Testis (tissue), 3 donors: ENCODE results near the gene PRKAG2. TPM values are rescaled to one million over a fixed set of nuclear protein-coding genes. Genes with fewer than 3 reads are reported as not detected.

Source experiments
- DNase-seq: peaks from one replicate; pipeline ENCODE4 v3.0.0-alpha.2; 2019
- H3K27ac ChIP-seq, 2 donors: fragments of 200-600 bp; sonication (generic); one replicate each; pipeline ENCODE4 v1.5.1; 2019
- H3K27me3 ChIP-seq: fragments of 200-600 bp; sonication (generic); one replicate; pipeline ENCODE4 v1.5.1; 2019
- H3K36me3 ChIP-seq: fragments of 200-600 bp; sonication (generic); one replicate; pipeline ENCODE4 v1.5.1; 2017; ENCODE audit warnings: low read depth; ENCODE audit errors: missing control alignments
- H3K4me1 ChIP-seq: fragments of 200-600 bp; sonication (generic); one replicate; pipeline ENCODE4 v1.5.1; 2019
- H3K4me3 ChIP-seq, 2 donors: fragments of 200-600 bp; sonication (generic); one replicate each; pipeline ENCODE4 v1.5.1; 2017 to 2019
- H3K9me3 ChIP-seq: fragments of 200-600 bp; sonication (generic); one replicate; pipeline ENCODE4 v1.5.1; 2017
- POLR2A ChIP-seq: fragments of 450-650 bp; IDR thresholded peaks from one replicate; pipeline ENCODE4 v1.6.1; 2017; ENCODE audit warnings: antibody characterized with exemption, mild to moderate bottlenecking, moderate library complexity
- WGBS, 2 donors: methylation state at CpG; one replicate each; pipeline ENCODE4 v1.1.5; 2018; 5-methylcytosine and 5-hydroxymethylcytosine counted together
- intact Hi-C: fragments of 100-400 bp; cut with DNase I; formaldehyde crosslinking; loops from one replicate; pipeline ENCODE4 v1.15.1; 2023; ENCODE audit warnings: low total_unique reads
- polyA plus RNA-seq: library from polyadenylated mRNA; stranded (reverse); fragments of 350-450 nt; fragmentation: Illumina TruSeq; extraction: RNeasy Lipid Tissue Mini Kit (QIAGEN cat#74804); gene quantifications from one replicate; pipeline ENCODE4 v1.2.3, GENCODE V29; 2014; ENCODE audit warnings: low read depth, low replicate concordance; ENCODE audit not compliant: insufficient read depth
- total RNA-seq, 2 donors: library from RNA; depleted of rRNA; stranded (reverse); fragments of >200 nt; gene quantifications; one replicate each; pipeline ENCODE4 v1.2.3, GENCODE V29; 2016
- TF ChIP-seq, protein P1 (sequence below), 3 experiments: fragments of 450-650 bp in 2 of 3; fragments of 200-600 bp in 1 of 3; sonication (generic) in 1 of 3; IDR thresholded peaks; one replicate each; pipeline ENCODE4 v1.5.1; 2016 to 2019; ENCODE audit warnings: antibody characterized with exemption in 3 of 3, mild to moderate bottlenecking in 2 of 3, moderate library complexity in 1 of 3

Gene PRKAG2
- total and polyA plus RNA-seq, 3 donors from 2014 or later, result 27.9 to 28.7 (median 28.6) TPM

DNA sequence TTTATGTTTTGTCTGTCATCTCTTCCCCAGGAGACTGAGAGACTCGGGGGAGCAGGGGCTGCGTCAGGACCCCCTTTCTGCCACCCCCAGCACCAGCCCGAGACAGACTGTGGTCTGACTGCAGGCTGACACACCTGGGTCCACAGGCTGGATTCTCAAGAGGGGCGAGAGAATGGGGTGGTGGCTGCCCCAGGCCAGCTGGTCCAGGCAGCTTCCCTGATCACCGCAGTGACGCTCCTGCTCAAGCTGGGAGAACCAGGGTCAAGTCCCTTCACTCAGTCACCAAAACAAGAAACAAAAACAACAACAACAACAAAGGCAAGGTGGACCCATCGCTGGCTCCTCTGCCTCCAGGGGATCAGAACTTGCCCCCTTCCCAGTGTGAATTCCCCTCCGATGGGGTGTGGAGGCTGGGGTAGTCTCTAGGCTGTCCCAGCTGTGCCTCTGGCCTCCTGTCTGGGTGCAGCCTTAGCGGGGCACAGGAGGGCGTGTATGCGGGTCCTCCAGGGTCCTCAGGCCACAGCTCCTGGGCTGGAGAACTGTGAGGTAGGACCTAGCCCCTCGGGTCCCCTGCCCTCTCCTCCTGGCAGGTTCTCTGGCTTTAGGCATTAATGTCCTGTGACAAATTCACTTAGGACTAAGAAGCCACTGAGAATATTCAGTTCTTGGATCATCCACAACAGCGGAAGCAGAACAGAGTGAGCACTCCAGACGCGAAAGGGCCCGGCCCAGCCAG lies 40.6 kb downstream of the PRKAG2 start:
- intact Hi-C loops, result no loop called here
- WGBS, 2 donors, result 89 to 94% methylated on average over 10 to 16 of the region's 16 CpGs
- DNase-seq, result no peak

DNA sequence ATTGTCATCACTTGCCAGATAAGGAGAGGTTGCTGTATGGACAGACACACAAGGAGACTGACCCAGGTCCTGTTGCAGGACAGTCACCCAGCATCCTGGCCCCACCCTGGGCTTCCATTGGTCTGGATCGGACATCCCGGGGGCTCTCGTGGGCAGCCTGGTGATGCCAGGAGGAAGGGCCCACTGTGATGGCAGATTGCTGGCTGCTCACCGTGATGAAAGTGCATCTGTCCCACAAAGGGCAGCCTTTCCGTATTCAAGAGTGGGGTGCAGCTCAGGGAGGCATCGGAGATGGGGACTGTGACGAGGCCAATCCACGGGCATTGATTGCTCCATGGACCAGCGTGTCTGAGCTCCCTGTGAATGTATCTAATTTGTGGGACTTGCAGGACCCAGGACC lies 41.3 kb downstream of the PRKAG2 start:
- intact Hi-C loops, result no loop called here
- Histone ChIP-seq H3K36me3 (no peaks in the 10 kb centered on the region), H3K4me1 (no peaks in the 10 kb centered on the region), H3K9me3 (no peaks in the 10 kb centered on the region), H3K4me3 (no peak overlapping the region), H3K27ac (no peak overlapping the region), H3K27me3 (no peaks in the 10 kb centered on the region)
- DNase-seq, result no peak
- 93 to 94% methylated on average over 5 to 9 of the region's 9 CpGs for WGBS, 2 donors
- no peak for TF ChIP-seq POLR2A
- TF ChIP-seq, protein P1, sequence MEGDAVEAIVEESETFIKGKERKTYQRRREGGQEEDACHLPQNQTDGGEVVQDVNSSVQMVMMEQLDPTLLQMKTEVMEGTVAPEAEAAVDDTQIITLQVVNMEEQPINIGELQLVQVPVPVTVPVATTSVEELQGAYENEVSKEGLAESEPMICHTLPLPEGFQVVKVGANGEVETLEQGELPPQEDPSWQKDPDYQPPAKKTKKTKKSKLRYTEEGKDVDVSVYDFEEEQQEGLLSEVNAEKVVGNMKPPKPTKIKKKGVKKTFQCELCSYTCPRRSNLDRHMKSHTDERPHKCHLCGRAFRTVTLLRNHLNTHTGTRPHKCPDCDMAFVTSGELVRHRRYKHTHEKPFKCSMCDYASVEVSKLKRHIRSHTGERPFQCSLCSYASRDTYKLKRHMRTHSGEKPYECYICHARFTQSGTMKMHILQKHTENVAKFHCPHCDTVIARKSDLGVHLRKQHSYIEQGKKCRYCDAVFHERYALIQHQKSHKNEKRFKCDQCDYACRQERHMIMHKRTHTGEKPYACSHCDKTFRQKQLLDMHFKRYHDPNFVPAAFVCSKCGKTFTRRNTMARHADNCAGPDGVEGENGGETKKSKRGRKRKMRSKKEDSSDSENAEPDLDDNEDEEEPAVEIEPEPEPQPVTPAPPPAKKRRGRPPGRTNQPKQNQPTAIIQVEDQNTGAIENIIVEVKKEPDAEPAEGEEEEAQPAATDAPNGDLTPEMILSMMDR (IDR thresholded peaks at IDR 0.05), result no peak

More for the DNA sequence above, 40.6 kb downstream of the PRKAG2 start:
- Histone ChIP-seq H3K27ac (no peak overlapping the region), H3K27me3 (no peaks in the 10 kb centered on the region), H3K9me3 (no peaks in the 10 kb centered on the region), H3K4me1 (no peaks in the 10 kb centered on the region), H3K4me3 (no peak overlapping the region), H3K36me3 (no peaks in the 10 kb centered on the region)
- TF ChIP-seq, protein P1 (IDR thresholded peaks at IDR 0.05), result no peak
- TF ChIP-seq POLR2A, result no peak

DNA sequence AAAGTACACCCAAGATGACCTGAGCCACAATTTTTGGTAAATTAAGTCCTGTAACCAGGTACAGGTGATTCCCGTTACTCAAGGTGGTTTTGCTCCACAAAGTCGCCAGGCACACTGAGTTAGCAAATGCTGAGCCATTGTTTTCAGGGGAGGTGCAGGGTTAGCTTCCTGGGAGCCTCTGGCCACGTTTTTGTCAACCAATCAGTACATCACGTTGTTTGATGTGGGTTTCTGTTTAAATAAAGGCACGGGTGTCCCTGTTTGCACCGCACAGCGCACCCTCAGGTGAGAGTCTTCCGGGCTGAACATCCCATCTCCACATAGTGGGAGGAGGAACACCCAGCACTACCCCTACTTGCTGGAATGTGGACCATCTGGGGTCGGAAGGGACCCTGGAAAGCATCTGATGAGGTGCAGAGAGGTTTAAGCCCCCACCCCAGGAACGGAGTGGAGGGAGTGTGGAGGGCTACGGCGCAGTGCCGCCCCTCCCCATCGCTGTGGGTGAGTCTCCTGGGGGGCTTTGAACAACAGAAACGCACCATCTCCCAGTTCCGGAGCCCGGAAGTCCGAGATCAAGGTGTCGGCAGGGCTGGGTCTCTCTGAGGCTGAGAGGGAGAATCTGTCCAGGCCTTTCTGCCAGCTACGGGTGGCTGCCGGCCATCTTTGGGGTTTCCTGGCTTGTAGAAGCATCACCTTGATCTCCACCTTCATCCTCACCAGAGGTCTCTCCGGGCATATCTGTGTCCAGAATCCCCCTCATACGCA lies 42.5 kb downstream of the PRKAG2 start:
- H3K27me3 ChIP-seq, result no peaks in the 10 kb centered on the region
- no peak overlapping the region for H3K27ac ChIP-seq
- no peaks in the 10 kb centered on the region for H3K4me1 ChIP-seq
- WGBS, 2 donors, result 79 to 89% methylated on average over 9 to 23 of the region's 23 CpGs
- DNase-seq, result no peak
- no peaks in the 10 kb centered on the region for H3K9me3 ChIP-seq
- no peak for TF ChIP-seq POLR2A
- TF ChIP-seq, protein P1 (IDR thresholded peaks at IDR 0.05), result no peak
- no peaks in the 10 kb centered on the region for H3K36me3 ChIP-seq
- H3K4me3 ChIP-seq, result no peak overlapping the region
- intact Hi-C loops, result no loop called here

DNA sequence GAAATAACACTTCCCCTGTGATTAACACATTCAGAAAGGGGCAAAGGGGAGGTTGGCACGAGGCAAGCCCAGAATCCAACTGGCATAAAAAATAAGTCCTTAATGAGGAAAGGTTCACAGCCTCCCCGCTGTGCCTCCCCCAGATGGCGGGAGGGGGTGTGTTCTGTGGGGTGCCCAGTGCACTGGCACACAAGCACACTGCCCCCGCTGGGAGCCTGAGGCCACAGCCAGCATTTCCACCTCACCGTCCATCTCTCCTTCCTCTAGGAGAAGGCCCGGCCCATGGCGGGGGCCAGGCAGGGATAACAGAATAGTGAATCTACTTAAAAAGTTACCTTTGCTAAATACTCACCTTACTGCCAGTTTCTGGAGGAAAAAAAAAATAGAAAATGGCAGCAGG lies 43.2 kb downstream of the PRKAG2 start:
- no peaks in the 10 kb centered on the region for H3K9me3 ChIP-seq
- H3K27ac ChIP-seq, result no peak overlapping the region
- no peaks in the 10 kb centered on the region for H3K4me1 ChIP-seq
- no peaks in the 10 kb centered on the region for H3K27me3 ChIP-seq
- intact Hi-C loops, result no loop called here
- DNase-seq, result no peak
- no peak overlapping the region for H3K4me3 ChIP-seq
- no peaks in the 10 kb centered on the region for H3K36me3 ChIP-seq
- TF ChIP-seq, protein P1 (IDR thresholded peaks at IDR 0.05), result no peak
- TF ChIP-seq POLR2A, result no peak
- WGBS, 2 donors, result 79 to 83% methylated on average over 7 of the region's 7 CpGs
